HG03378 (cell line): ENCODE results near the gene LILRB4.
"Not testable (repeated sequence)": the region's sequence is repeated elsewhere in the genome, so short reads cannot be mapped to it uniquely, and the experiment has no call there.

Experiments used
- ATAC-seq: cut with Tn5 transposase; IDR thresholded peaks from one replicate; pipeline ENCODE4 v1.9.1; 2021; ENCODE audit warnings: mild to moderate bottlenecking, moderate library complexity; ENCODE audit not compliant: unreplicated experiment

Gene LILRB4

GRCh38 chr19:54648129-54648528, 14.7 kb upstream of the LILRB4 start:
- no peak for ATAC-seq

- no peak for ATAC-seq
Measured at GRCh38 chr19:54650108-54650655, 12.6 kb upstream of the LILRB4 start.

- no peak for ATAC-seq
Measured at GRCh38 chr19:54653181-54653809, 9.5 kb upstream of the LILRB4 start.

GRCh38 chr19:54654447-54655321, 8.1 kb upstream of the LILRB4 start:
- no peak for ATAC-seq

- no peak for ATAC-seq
Measured at GRCh38 chr19:54659300-54659699, 3.5 kb upstream of the LILRB4 start.

- ATAC-seq: no peak
Measured at GRCh38 chr19:54660306-54660705, 2.5 kb upstream of the LILRB4 start.

- peak; percentile 44 for ATAC-seq
Measured at GRCh38 chr19:54660964-54661363, 1.8 kb upstream of the LILRB4 start.

- no peak for ATAC-seq
Measured at GRCh38 chr19:54661846-54662481, 821 bp upstream of the LILRB4 start.

GRCh38 chr19:54665530-54665929, 2.7 kb downstream of the LILRB4 start:
- ATAC-seq: no peak

GRCh38 chr19:54667217-54667616, 4.4 kb downstream of the LILRB4 start:
- no peak for ATAC-seq

- ATAC-seq: no peak
Measured at GRCh38 chr19:54668353-54668752, 5.6 kb downstream of the LILRB4 start.

- no peak for ATAC-seq
Measured at GRCh38 chr19:54670576-54671357, 8.0 kb downstream of the LILRB4 start.

- no peak for ATAC-seq
Measured at GRCh38 chr19:54673222-54673621, 10.4 kb downstream of the LILRB4 start.

GRCh38 chr19:54674021-54674617, 11.3 kb downstream of the LILRB4 start:
- ATAC-seq: no peak

- ATAC-seq: not testable (repeated sequence)
Measured at GRCh38 chr19:54676210-54676834, 13.5 kb downstream of the LILRB4 start.

- no peak for ATAC-seq
Measured at GRCh38 chr19:54677217-54677616, 14.4 kb downstream of the LILRB4 start.

- not testable (repeated sequence) for ATAC-seq
Measured at GRCh38 chr19:54681596-54681995, 18.8 kb downstream of the LILRB4 start.

- ATAC-seq: no peak
Measured at GRCh38 chr19:54682306-54682856, 19.6 kb downstream of the LILRB4 start.

- ATAC-seq: no peak
Measured at GRCh38 chr19:54684527-54684926, 21.7 kb downstream of the LILRB4 start.
